SK-N-SH (cell line): ENCODE measurements around the gene CAMK2N2. TPM values are rescaled to one million over a fixed set of nuclear protein-coding genes. Genes with fewer than 3 reads are reported as not detected.
A peak's percentile ranks its signal among the peaks of the same experiment; 100 is the strongest.

ENCODE experiments used
- CTCF ChIA-PET: fragments of 300-600, 350-600 bp; formaldehyde crosslinking; extraction: SDS; loops from one replicate; lab custom pipeline; 2021; lab: Yijun Ruan, JAX
- POLR2A ChIA-PET: fragments of 350-600 bp; sonication (Branson Sonifier 250); formaldehyde crosslinking; extraction: SDS; loops from one replicate; lab custom pipeline; 2020; ENCODE audit warnings: antibody characterized with exemption, inconsistent platforms; lab: Yijun Ruan, JAX
- DNase-seq: peaks from one replicate; pipeline ENCODE4 v3.0.0; 2012
- H2AFZ ChIP-seq: fragments of 200-600 bp; sonication (generic); 2 replicates; pipeline ENCODE4 v1.8.1; 2016; ENCODE audit warnings: antibody characterized with exemption, mild to moderate bottlenecking, low read depth
- H3F3A ChIP-seq: fragments of 200-600 bp; sonication (generic); replicated peaks from 2 replicates; pipeline ENCODE3; 2016; ENCODE audit warnings: antibody characterized with exemption, mild to moderate bottlenecking; ENCODE audit not compliant: insufficient read depth
- H3K27ac ChIP-seq, 2 experiments: fragments of 200-500 bp in 1 of 2; fragments of 200-600 bp in 1 of 2; sonication (Bioruptor generic) in 1 of 2; sonication (generic), shearing (Covaris generic) in 1 of 2; 2 replicates each; pipeline versions ENCODE4 v1.5.1 to v1.6.1; 2014 to 2016; ENCODE audit warnings: low read depth in 2 of 2, inconsistent platforms in 1 of 2, low read length in 1 of 2, mild to moderate bottlenecking in 1 of 2, mixed read lengths in 1 of 2
- H3K27me3 ChIP-seq: fragments of 200-600 bp; sonication (generic), shearing (Covaris generic); 2 replicates; pipeline ENCODE4 v1.6.1; 2016; ENCODE audit warnings: mixed run types; ENCODE audit not compliant: insufficient read depth
- H3K36me3 ChIP-seq, 2 experiments: fragments of 200-500 bp in 1 of 2; fragments of 200-600 bp in 1 of 2; sonication (Bioruptor generic) in 1 of 2; sonication (generic) in 1 of 2; replicated peaks in 1 of 2; 2 replicates each; pipeline versions ENCODE3 to v1.5.1; 2014 to 2016; ENCODE audit warnings: low read length in 1 of 2, mild to moderate bottlenecking in 1 of 2; ENCODE audit not compliant: insufficient read depth in 2 of 2, control insufficient read depth in 1 of 2
- H3K4me1 ChIP-seq, 2 experiments: fragments of 200-500 bp in 1 of 2; fragments of 200-600 bp in 1 of 2; sonication (Bioruptor generic) in 1 of 2; sonication (generic), shearing (Covaris generic) in 1 of 2; 2 replicates each; pipeline versions ENCODE4 v1.5.1 to v1.6.1; 2014 to 2016; ENCODE audit warnings: low read depth in 1 of 2, low read length in 1 of 2, mixed run types in 1 of 2; ENCODE audit not compliant: insufficient read depth in 2 of 2, control insufficient read depth in 1 of 2
- H3K4me2 ChIP-seq: fragments of 200-600 bp; sonication (generic), shearing (Covaris generic); 2 replicates; pipeline ENCODE4 v1.6.1; 2017; ENCODE audit warnings: mixed run types
- H3K4me3 ChIP-seq, 2 experiments: fragments of 200-500 bp in 1 of 2; fragments of 200-600 bp in 1 of 2; sonication (Bioruptor generic) in 1 of 2; sonication (generic), shearing (Covaris generic) in 1 of 2; 2 replicates each; pipeline versions ENCODE4 v1.5.1 to v1.8.1; 2014 to 2016; ENCODE audit warnings: low read depth in 2 of 2, inconsistent platforms in 1 of 2, low read length in 1 of 2, mild to moderate bottlenecking in 1 of 2, mixed read lengths in 1 of 2, moderate library complexity in 1 of 2
- H3K79me2 ChIP-seq: fragments of 200-600 bp; sonication (generic); 2 replicates; pipeline ENCODE4 v1.8.1; 2017; ENCODE audit warnings: mild to moderate bottlenecking; ENCODE audit not compliant: insufficient read depth
- H3K9ac ChIP-seq: fragments of 200-600 bp; sonication (generic); 2 replicates; pipeline ENCODE4 v1.6.1; 2017; ENCODE audit warnings: mixed run types
- H3K9me2 ChIP-seq: fragments of 200-600 bp; sonication (generic); 2 replicates; pipeline ENCODE4 v1.6.1; 2017; ENCODE audit warnings: mixed run types
- H3K9me3 ChIP-seq: fragments of 200-600 bp; sonication (generic); 2 replicates; pipeline ENCODE4 v1.6.1; 2017; ENCODE audit warnings: mixed run types, mild to moderate bottlenecking, moderate library complexity
- H4K20me1 ChIP-seq: fragments of 200-600 bp; sonication (generic); 2 replicates; pipeline ENCODE4 v1.6.1; 2017; ENCODE audit warnings: mild to moderate bottlenecking, mixed run types; ENCODE audit not compliant: insufficient read depth
- CHD2 ChIP-seq: fragments of 150-350 bp; IDR thresholded peaks from 2 replicates; pipeline ENCODE4 v1.6.1; 2018; ENCODE audit warnings: low read length; ENCODE audit not compliant: partially characterized antibody
- CTCF ChIP-seq: fragments of 200-600 bp; sonication (generic); IDR thresholded peaks from 2 replicates; pipeline ENCODE4 v1.6.1; 2017; ENCODE audit warnings: antibody characterized with exemption, mild to moderate bottlenecking, moderate library complexity
- ELF1 ChIP-seq: IDR thresholded peaks from 2 replicates; pipeline ENCODE4 v1.4.0; 2012
- EZH2phosphoT487 ChIP-seq: fragments of 200-600 bp; sonication (generic); IDR thresholded peaks from 2 replicates; pipeline ENCODE4 v1.6.1; 2017; ENCODE audit warnings: low read depth, mixed run types, mild to moderate bottlenecking, antibody characterized with exemption, moderate library complexity, borderline replicate concordance
- FOSL2 ChIP-seq: IDR thresholded peaks from 2 replicates; pipeline ENCODE4 v1.4.0; 2012; ENCODE audit warnings: low read depth, mild to moderate bottlenecking, moderate library complexity, borderline replicate concordance
- FOXM1 ChIP-seq: IDR thresholded peaks from 2 replicates; pipeline ENCODE4 v1.4.0; 2012; ENCODE audit warnings: low read depth, mild to moderate bottlenecking
- IRF3 ChIP-seq: fragments of 150-350 bp; IDR thresholded peaks from 2 replicates; pipeline ENCODE4 v1.6.1; 2016; ENCODE audit warnings: mild to moderate bottlenecking, low read depth, low read length
- MAX ChIP-seq: IDR thresholded peaks from 2 replicates; pipeline ENCODE4 v1.4.0; 2012; ENCODE audit warnings: low read depth
- MEF2A ChIP-seq: IDR thresholded peaks from 2 replicates; pipeline ENCODE4 v1.4.0; 2012; ENCODE audit warnings: low read depth, borderline replicate concordance
- MXI1 ChIP-seq: IDR thresholded peaks from 2 replicates; pipeline ENCODE4 v1.6.1; 2012; ENCODE audit warnings: mild to moderate bottlenecking, low read depth, low read length, improper control_type of control experiment
- NFIC ChIP-seq: IDR thresholded peaks from 2 replicates; pipeline ENCODE4 v1.4.0; 2012; ENCODE audit warnings: borderline replicate concordance
- RAD21 ChIP-seq: IDR thresholded peaks from 2 replicates; pipeline ENCODE4 v1.6.1; 2012; ENCODE audit warnings: mild to moderate bottlenecking, low read length
- SMC3 ChIP-seq: IDR thresholded peaks from 2 replicates; pipeline ENCODE4 v1.6.1; 2012; ENCODE audit warnings: low read depth, low read length, improper control_type of control experiment
- USF1 ChIP-seq: IDR thresholded peaks from 2 replicates; pipeline ENCODE4 v1.4.0; 2012; ENCODE audit warnings: low read depth, borderline replicate concordance
- YY1 ChIP-seq: IDR thresholded peaks from 2 replicates; pipeline ENCODE4 v1.4.0; 2012; ENCODE audit warnings: low read depth, mild to moderate bottlenecking
- WGBS: methylation state at CpG from one replicate; pipeline ENCODE4 v1.1.6; 2017; ENCODE audit warnings: low lambda C conversion rate; 5-methylcytosine and 5-hydroxymethylcytosine counted together
- polyA plus RNA-seq, 3 experiments: library from polyadenylated mRNA; depleted of rRNA; stranded (reverse); fragments of >200 nt; gene quantifications; 2 replicates each; pipeline ENCODE4 v1.2.3, GENCODE V29; 2012

Gene CAMK2N2
- polyA plus RNA-seq, 1 of the 3 experiments (the other 2 are of a cell fraction) = 2.2 TPM

- Histone ChIP-seq H3K4me3 (no peak overlapping the region; a peak in 1 of 4 replicates), H4K20me1 (no peaks in the 10 kb centered on the region), H3K27me3 (no peaks in the 10 kb centered on the region), H3K9ac (no peak overlapping the region), H3K4me2 (no peak overlapping the region), H3K27ac (no peak overlapping the region), H3K9me2 (no peaks in the 10 kb centered on the region), H3K36me3 (no peaks in the 10 kb centered on the region), H3F3A (peaks cover 4% of the 10 kb centered on the region), H3K79me2 (no peaks in the 10 kb centered on the region), H2AFZ (no peak overlapping the region), H3K9me3 (no peaks in the 10 kb centered on the region), H3K4me1 (peaks cover 0 to 4% of the 10 kb centered on the region in 2 experiments; a peak in 1 of 4 replicates)
- CTCF ChIA-PET = interaction anchor here (0.7 to 2.2 kb wide), 26 partner anchors 9 to 407 kb away, joined by 3 to 15 read pairs (median 4); partner anchors contain the start of genes ABCC5 and FAM131A
- 35% methylated on average over 3 of the region's 4 CpGs for WGBS
- POLR2A ChIA-PET = no interaction called here
- DNase-seq = peak; percentile 91
- TF ChIP-seq CTCF (peak; percentile 60), MXI1 (peak; percentile 69), CHD2 (peak; percentile 72), YY1 (no peak), NFIC (no peak), USF1 (no peak), SMC3 (peak; percentile 72), ELF1 (no peak), MEF2A (no peak), EZH2phosphoT487 (no peak), FOSL2 (no peak), RAD21 (peak; percentile 90), FOXM1 (no peak), IRF3 (no peak), MAX (no peak)
Observed at GRCh38 chr3:184284696-184285095, 23.3 kb upstream of the CAMK2N2 start.
